Endothelial cell of umbilical vein (primary cell): ENCODE data around the gene ACP4. TPM values are rescaled to one million over a fixed set of nuclear protein-coding genes. Genes with fewer than 3 reads are reported as not detected.

ENCODE experiments used
- BruUV-seq: library from RNA; stranded (reverse); fragments of 400-500 nt; replicated peaks from 2 replicates; lab custom pipeline; 2021; lab: Mats Ljungman, UMichigan
- CTCF ChIA-PET: fragments of 300-600, 350-600 bp; sonication (Branson Sonifier 250); formaldehyde crosslinking; loops from one replicate; lab custom pipeline; 2021; ENCODE audit warnings: antibody characterized with exemption, inconsistent platforms; lab: Charles Lee
- POLR2A ChIA-PET: fragments of 300-600, 350-600 bp; sonication (Branson Sonifier 250); formaldehyde crosslinking; loops from one replicate; lab custom pipeline; 2021; ENCODE audit warnings: antibody characterized with exemption, inconsistent platforms; lab: Charles Lee
- DNase-seq: peaks from one replicate; pipeline ENCODE4 v3.0.0-alpha.2; 2011; ENCODE audit warnings: low read depth, low spot score
- FAIRE-seq: peaks from 2 replicates; lab custom pipeline; 2011; peaks lifted over from hg19 to GRCh38; lab: Jason Lieb, UNC
- H2AFZ ChIP-seq: 2 replicates; pipeline ENCODE4 v1.6.0; 2012; ENCODE audit warnings: low read depth, low read length, control low read depth, inconsistent platforms
- H3K27ac ChIP-seq: 2 replicates; pipeline ENCODE4 v1.5.1; 2011; ENCODE audit warnings: low read depth, mild to moderate bottlenecking, control low read depth, low read length, moderate library complexity; ENCODE audit not compliant: insufficient read depth
- H3K27me3 ChIP-seq, 2 experiments: 2 replicates each; pipeline versions ENCODE4 v1.6.0 to v1.6.1; 2011; ENCODE audit warnings: low read length in 2 of 2, mixed read lengths in 1 of 2; ENCODE audit not compliant: control insufficient read depth in 2 of 2, insufficient read depth in 2 of 2
- H3K36me3 ChIP-seq, 2 experiments: 2 replicates in 1 of 2; 3 replicates in 1 of 2; pipeline ENCODE4 v1.5.1; 2011; ENCODE audit warnings: low read length in 2 of 2, mild to moderate bottlenecking in 1 of 2, moderate library complexity in 1 of 2; ENCODE audit not compliant: control insufficient read depth in 2 of 2, insufficient read depth in 2 of 2; ENCODE audit errors: extremely low read depth in 1 of 2
- H3K4me1 ChIP-seq: 3 replicates; pipeline ENCODE4 v1.5.1; 2011; ENCODE audit warnings: mild to moderate bottlenecking, low read length; ENCODE audit not compliant: control insufficient read depth, insufficient read depth; ENCODE audit errors: extremely low read depth
- H3K4me2 ChIP-seq: 2 replicates; pipeline ENCODE4 v1.6.1; 2011; ENCODE audit warnings: low read length, control low read depth, mixed read lengths; ENCODE audit not compliant: insufficient read depth
- H3K4me3 ChIP-seq, 3 experiments: fragments of 200-600 bp in 1 of 3; sonication (generic), shearing (Covaris generic) in 1 of 3; replicated peaks in 1 of 3; 2 replicates each; pipeline ENCODE4 v1.5.1; 2011 to 2016; ENCODE audit warnings: control low read depth in 3 of 3, low read length in 3 of 3, mild to moderate bottlenecking in 2 of 3, inconsistent platforms in 1 of 3, low read depth in 1 of 3, moderate library complexity in 1 of 3; ENCODE audit not compliant: insufficient read depth in 1 of 3
- H3K79me2 ChIP-seq: 2 replicates; pipeline ENCODE4 v1.6.0; 2012; ENCODE audit warnings: low read length, inconsistent platforms; ENCODE audit not compliant: control insufficient read depth, insufficient read depth
- H3K9ac ChIP-seq: replicated peaks from 2 replicates; pipeline ENCODE3; 2011; ENCODE audit warnings: low read length, control low read depth; ENCODE audit not compliant: insufficient read depth; ENCODE audit errors: extremely low read depth
- H3K9me1 ChIP-seq: replicated peaks from 3 replicates; pipeline ENCODE4 v1.6.0; 2011; ENCODE audit warnings: mild to moderate bottlenecking, low read length; ENCODE audit not compliant: control insufficient read depth, insufficient read depth; ENCODE audit errors: extremely low read depth
- H3K9me3 ChIP-seq: replicated peaks from 2 replicates; pipeline ENCODE4 v1.5.1; 2012; ENCODE audit warnings: low read length, inconsistent platforms; ENCODE audit not compliant: control insufficient read depth, insufficient read depth
- H4K20me1 ChIP-seq: replicated peaks from 2 replicates; pipeline ENCODE3; 2011; ENCODE audit warnings: mild to moderate bottlenecking, low read length; ENCODE audit not compliant: control insufficient read depth, insufficient read depth; ENCODE audit errors: extremely low read depth
- CTCF ChIP-seq, 2 donors: IDR thresholded peaks; 1 replicate in 1 of 2; 2 replicates in 1 of 2; pipeline ENCODE4 v1.5.1; 2011; ENCODE audit warnings: low read length in 2 of 2, mild to moderate bottlenecking in 2 of 2, moderate library complexity in 2 of 2, control low read depth in 1 of 2, inconsistent platforms in 1 of 2, low read depth in 1 of 2; ENCODE audit not compliant: insufficient read depth in 1 of 2; ENCODE audit errors: extremely low read depth in 1 of 2
- EZH2 ChIP-seq: IDR thresholded peaks from 2 replicates; pipeline ENCODE4 v1.6.1; 2012; ENCODE audit warnings: borderline replicate concordance, low read depth, mild to moderate bottlenecking, moderate library complexity, low read length, inconsistent platforms; ENCODE audit not compliant: severe bottlenecking
- FOS ChIP-seq: IDR thresholded peaks from 2 replicates; pipeline ENCODE4 v1.6.1; 2011; ENCODE audit warnings: mild to moderate bottlenecking, low read length, moderate library complexity, borderline replicate concordance; ENCODE audit not compliant: insufficient read depth
- GATA2 ChIP-seq: IDR thresholded peaks from 2 replicates; pipeline ENCODE4 v1.7.0; 2011; ENCODE audit warnings: low read depth, mild to moderate bottlenecking, moderate library complexity, mixed read lengths, low read length; ENCODE audit not compliant: insufficient read length, insufficient read depth
- JUN ChIP-seq: IDR thresholded peaks from 2 replicates; pipeline ENCODE4 v1.6.1; 2011; ENCODE audit warnings: borderline replicate concordance, low read depth; ENCODE audit not compliant: insufficient read length, insufficient read depth
- MAX ChIP-seq: IDR thresholded peaks from 2 replicates; pipeline ENCODE4 v1.6.1; 2011; ENCODE audit not compliant: insufficient read depth, insufficient read length
- MYC ChIP-seq: IDR thresholded peaks from one replicate; pipeline ENCODE4 v1.6.1; 2011; ENCODE audit warnings: mild to moderate bottlenecking, low read depth, low read length
- POLR2A ChIP-seq: IDR thresholded peaks from 2 replicates; pipeline ENCODE4 v1.6.1; 2012; ENCODE audit warnings: low read depth, mild to moderate bottlenecking, control low read depth, low read length
- POLR2AphosphoS5 ChIP-seq: IDR thresholded peaks from 2 replicates; pipeline ENCODE4 v1.6.1; 2012; ENCODE audit warnings: low read depth, mild to moderate bottlenecking, control low read depth, low read length, moderate library complexity; ENCODE audit not compliant: insufficient read depth
- dilution Hi-C: fragments of 300-500 bp; cut with MboI; formaldehyde crosslinking; loops from one replicate; pipeline ENCODE4 v1.15.0; 2019; ENCODE audit warnings: low sequenced_read_pairs; ENCODE audit not compliant: extremely low pct_ligation_motif_present
- intact Hi-C: fragments of 100-400 bp; cut with micrococcal nuclease; formaldehyde crosslinking; loops from one replicate; pipeline ENCODE4 v1.10.0; 2022
- polyA plus RNA-seq, 4 experiments: library from polyadenylated mRNA; depleted of rRNA in 3 of 4; stranded (reverse) in 3 of 4; unstranded in 1 of 4; fragments of >200 nt; gene quantifications; 2 replicates each; pipeline versions ENCODE4 v1.2.1 to v1.2.3, GENCODE V29; 2011 to 2012; ENCODE audit warnings: missing spikeins in 1 of 4
- total RNA-seq: library from RNA; stranded (reverse); gene quantifications from 2 replicates; pipeline ENCODE4 v1.2.3, GENCODE V29; 2021

ACP4 gene
- total and polyA plus RNA-seq, 2 donors (not counting 3 experiments of a cell fraction or from before 2014, with no cell fraction given), result not detected

GRCh38 chr19:50821622-50822021, 31.4 kb downstream of the ACP4 start:
- no peaks in the 10 kb centered on the region for H3K9me3 ChIP-seq
- no TSS peak for BruUV-seq
- no peak overlapping the region for H3K9ac ChIP-seq
- no peaks in the 10 kb centered on the region for H3K4me1 ChIP-seq
- H3K36me3 ChIP-seq, result no peaks in the 10 kb centered on the region
- H4K20me1 ChIP-seq, result no peaks in the 10 kb centered on the region
- intact Hi-C loops (no loop called here), dilution Hi-C loops (no loop called here)
- H3K9me1 ChIP-seq, result no peaks in the 10 kb centered on the region
- DNase-seq (no peak), FAIRE-seq (no peak)
- H3K27ac ChIP-seq, result no peak overlapping the region
- no peak for TF ChIP-seq GATA2
- no peak for TF ChIP-seq MYC
- TF ChIP-seq FOS, result no peak
- no peak for TF ChIP-seq MAX
- TF ChIP-seq JUN, result no peak
- H3K79me2 ChIP-seq, result no peaks in the 10 kb centered on the region
- no peak overlapping the region for H3K4me2 ChIP-seq
- H3K4me3 ChIP-seq, result no peak overlapping the region
- CTCF ChIA-PET, result no interaction called here
- POLR2A ChIA-PET, result no interaction called here
- peaks cover 21 to 23% of the 10 kb centered on the region in 2 experiments for H3K27me3 ChIP-seq
- H2AFZ ChIP-seq, result no peak overlapping the region

DNA sequence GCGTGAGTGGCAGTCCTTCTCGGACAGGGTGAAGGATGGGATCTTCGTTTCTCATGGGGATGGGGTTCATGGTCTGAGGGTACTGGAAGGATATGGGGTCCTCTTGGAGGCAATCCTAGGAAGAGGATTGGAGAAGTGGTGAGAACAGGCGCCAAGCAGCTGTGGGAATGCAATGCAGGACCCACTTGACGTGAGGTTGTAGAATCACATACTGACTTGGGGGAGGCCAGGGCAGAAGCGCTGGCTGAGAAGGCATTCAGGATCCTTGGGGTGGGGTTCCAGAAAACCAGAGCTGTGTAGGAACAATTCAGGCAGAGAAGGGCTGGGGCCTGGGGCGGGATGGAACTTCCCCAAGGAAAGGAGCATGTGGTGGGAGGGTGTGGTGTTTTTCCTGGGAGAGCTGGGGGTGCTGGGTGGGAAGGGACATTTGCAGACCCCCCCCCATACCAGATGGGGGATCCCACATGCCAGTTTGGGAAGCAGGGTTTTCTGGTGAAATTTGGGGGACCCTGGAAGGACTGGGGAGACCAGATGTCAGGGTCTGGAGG, 32.5 kb downstream of the ACP4 start:
- no peak overlapping the region for H3K4me3 ChIP-seq
- no peak overlapping the region for H3K9ac ChIP-seq
- H3K27ac ChIP-seq, result no peak overlapping the region
- no peak overlapping the region for H3K4me2 ChIP-seq
- H3K4me1 ChIP-seq, result no peaks in the 10 kb centered on the region
- DNase-seq, result no peak
- no peaks in the 10 kb centered on the region for H3K36me3 ChIP-seq
- no peak overlapping the region for H2AFZ ChIP-seq
- intact Hi-C loops, result no loop called here
- H3K9me1 ChIP-seq, result no peaks in the 10 kb centered on the region
- BruUV-seq, result no TSS peak
- no peaks in the 10 kb centered on the region for H4K20me1 ChIP-seq
- no peaks in the 10 kb centered on the region for H3K9me3 ChIP-seq
- peaks cover 21 to 23% of the 10 kb centered on the region in 2 experiments for H3K27me3 ChIP-seq
- FAIRE-seq, result no peak
- H3K79me2 ChIP-seq, result no peaks in the 10 kb centered on the region
- ChIA-PET POLR2A (no interaction called here), CTCF (no interaction called here)
- dilution Hi-C loops, result no loop called here
- no peak for TF ChIP-seq GATA2
- no peak for TF ChIP-seq EZH2
- TF ChIP-seq POLR2AphosphoS5, result no peak
- no peak for TF ChIP-seq POLR2A
- TF ChIP-seq MYC, result no peak
- TF ChIP-seq MAX, result no peak
- no peak for TF ChIP-seq CTCF (IDR thresholded peaks at IDR 0.05; ENCODE audit: extremely low read depth in 1 of 2, insufficient read depth in 1 of 2, low read depth in 1 of 2, low read length in 2 of 2)
- no peak for TF ChIP-seq FOS
- TF ChIP-seq JUN, result no peak
